Stomach smooth muscle (tissue), 2 donors: ENCODE data around the gene P2RY2.

ENCODE experiments used
- H3K27ac ChIP-seq: one replicate; pipeline ENCODE4 v1.7.0; 2013; ENCODE audit warnings: mild to moderate bottlenecking, low read length, inconsistent platforms
- H3K27me3 ChIP-seq, 2 donors: one replicate each; pipeline ENCODE4 v1.7.0; 2013; ENCODE audit warnings: low read length in 2 of 2; ENCODE audit not compliant: insufficient read depth in 2 of 2, control insufficient read depth in 1 of 2
- H3K36me3 ChIP-seq, 2 donors: one replicate each; pipeline ENCODE4 v1.7.0; 2013; ENCODE audit warnings: low read length in 2 of 2; ENCODE audit not compliant: control insufficient read depth in 2 of 2, insufficient read depth in 2 of 2
- H3K4me1 ChIP-seq: one replicate; pipeline ENCODE4 v1.7.0; 2013; ENCODE audit warnings: low read length; ENCODE audit not compliant: control insufficient read depth, insufficient read depth
- H3K4me3 ChIP-seq, 2 donors: one replicate each; pipeline ENCODE4 v1.7.0; 2013; ENCODE audit warnings: low read length in 2 of 2
- H3K9ac ChIP-seq, 2 donors: one replicate each; pipeline ENCODE4 v1.7.0; 2013; ENCODE audit warnings: low read length in 2 of 2, mild to moderate bottlenecking in 1 of 2
- H3K9me3 ChIP-seq, 2 donors: one replicate each; pipeline ENCODE4 v1.7.0; 2013; ENCODE audit warnings: low read length in 2 of 2; ENCODE audit not compliant: control insufficient read depth in 2 of 2
- donor health status: healthy.
- donor health status: Pancreatic carcinoma.

P2RY2 gene

DNA sequence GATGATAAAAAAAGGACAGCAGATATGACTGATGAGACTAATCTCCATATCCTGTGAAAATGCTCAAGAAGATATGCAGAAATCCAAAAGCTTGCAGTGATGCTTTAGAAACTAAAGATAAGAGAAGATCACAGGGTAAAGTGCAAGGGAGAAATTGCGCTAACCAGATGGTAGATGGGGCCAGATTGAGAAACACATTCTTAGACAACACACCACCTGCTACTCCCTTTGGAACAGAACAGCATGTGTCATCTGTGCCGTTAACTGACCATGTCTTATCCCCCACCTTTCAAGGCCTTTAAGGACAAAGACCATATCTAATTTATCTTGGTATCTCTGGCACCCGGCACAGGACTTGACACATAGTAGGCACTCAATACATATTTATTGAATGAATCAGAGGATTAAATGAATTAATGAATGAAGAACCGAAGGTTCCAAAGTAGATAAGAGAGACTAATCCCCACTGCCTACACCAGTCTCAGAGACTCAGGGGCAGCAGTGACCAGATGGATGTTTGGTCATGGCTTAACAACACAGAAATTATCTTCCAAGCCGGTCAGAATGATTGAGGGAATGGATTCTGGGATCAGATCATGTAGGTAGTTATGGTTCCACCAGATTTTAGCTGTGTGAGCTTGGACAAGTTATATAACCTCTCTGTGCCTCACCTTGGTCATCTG is 12.3 kb upstream of the P2RY2 start:
- H3K9ac ChIP-seq = no peak overlapping the region
- H3K4me1 ChIP-seq = no peaks in the 10 kb centered on the region
- no peaks in the 10 kb centered on the region for H3K27me3 ChIP-seq
- no peaks in the 10 kb centered on the region for H3K36me3 ChIP-seq
- no peak overlapping the region for H3K27ac ChIP-seq
- H3K9me3 ChIP-seq = no peaks in the 10 kb centered on the region
- H3K4me3 ChIP-seq = no peak overlapping the region

DNA sequence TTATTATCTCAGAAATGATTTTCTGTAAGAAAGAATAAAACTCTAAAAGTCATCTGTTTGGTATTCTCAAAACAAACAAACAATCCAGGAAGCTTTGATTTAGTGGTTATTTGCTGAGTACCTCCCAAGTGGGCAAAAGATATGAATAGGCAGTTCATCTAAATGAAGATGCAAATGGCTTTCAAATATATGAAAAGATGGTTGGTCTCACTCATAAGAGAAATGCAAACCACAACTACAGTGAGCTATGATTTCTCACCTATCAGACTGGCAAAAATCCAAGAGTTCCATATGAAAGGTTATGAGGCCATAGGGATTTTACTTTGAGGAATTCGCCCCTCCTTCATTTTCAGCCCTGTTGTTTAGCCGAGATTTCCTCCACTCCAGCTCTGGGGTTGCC is 11.3 kb upstream of the P2RY2 start:
- Histone ChIP-seq H3K9me3 (no peaks in the 10 kb centered on the region), H3K36me3 (no peaks in the 10 kb centered on the region), H3K27me3 (no peaks in the 10 kb centered on the region), H3K4me1 (no peaks in the 10 kb centered on the region), H3K27ac (no peak overlapping the region), H3K4me3 (no peak overlapping the region), H3K9ac (no peak overlapping the region)

DNA sequence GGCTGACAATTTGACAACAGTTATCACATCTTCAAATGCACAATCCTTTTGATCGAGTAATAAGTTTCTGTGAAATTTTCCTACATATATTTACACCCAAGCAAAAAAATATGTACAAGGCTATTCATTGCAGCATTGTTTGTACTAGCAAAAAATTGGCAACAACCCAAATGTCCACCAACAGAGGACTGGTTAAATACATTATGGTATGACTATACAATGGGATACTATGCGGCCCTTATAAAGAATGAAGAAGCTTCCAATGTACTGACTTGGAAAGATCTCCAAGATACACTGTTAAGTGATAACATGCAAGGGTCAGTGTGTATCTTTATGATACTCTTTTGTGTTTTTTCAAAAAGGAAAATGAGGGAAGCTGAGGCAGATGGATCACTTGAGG is 8.2 kb upstream of the P2RY2 start:
- Histone ChIP-seq H3K9me3 (no peaks in the 10 kb centered on the region), H3K4me1 (no peaks in the 10 kb centered on the region), H3K27me3 (no peaks in the 10 kb centered on the region), H3K4me3 (no peak overlapping the region), H3K9ac (no peak overlapping the region), H3K27ac (no peak overlapping the region), H3K36me3 (no peaks in the 10 kb centered on the region)

DNA sequence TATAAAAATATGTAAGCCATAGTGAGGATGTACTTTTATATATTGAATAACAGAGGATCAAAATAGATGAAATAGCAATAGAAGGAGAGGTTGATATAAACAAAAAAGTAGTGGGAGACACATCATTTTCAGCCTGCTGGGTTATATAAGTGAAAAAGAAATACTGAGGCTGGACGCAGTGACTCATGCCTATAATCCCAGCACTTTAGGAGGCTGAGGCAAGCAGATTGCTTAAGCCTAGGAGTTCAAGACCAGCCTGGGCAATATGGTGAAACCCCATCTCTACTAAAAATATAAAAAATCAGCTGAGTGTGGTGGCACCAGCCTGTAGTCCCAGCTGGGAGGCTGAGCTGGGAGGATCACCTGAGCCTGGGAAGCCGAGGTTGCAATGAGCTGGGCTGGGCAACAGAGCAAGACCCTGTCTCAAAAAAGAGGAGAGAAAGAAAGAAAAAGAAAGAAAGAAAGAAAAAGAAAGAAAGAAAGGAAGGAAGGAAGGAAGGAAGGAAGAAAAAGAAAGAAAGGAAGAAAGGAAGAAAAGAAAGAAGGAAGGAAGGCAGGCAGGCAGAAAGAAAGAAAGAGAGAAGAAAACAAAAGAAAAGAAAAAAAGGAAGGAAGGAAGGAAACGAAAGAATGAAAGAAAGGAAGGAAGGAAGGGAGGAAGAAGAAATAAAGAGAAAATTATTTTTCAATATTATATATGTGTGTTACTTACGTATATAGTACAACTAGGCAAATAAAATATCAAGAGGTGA is 7.0 kb upstream of the P2RY2 start:
- Histone ChIP-seq H3K36me3 (no peaks in the 10 kb centered on the region), H3K27ac (no peak overlapping the region), H3K27me3 (no peaks in the 10 kb centered on the region)

GRCh38 chr11:73213196-73214143 is 4.6 kb upstream of the P2RY2 start:
- H3K27ac ChIP-seq = no peak overlapping the region
- H3K27me3 ChIP-seq = peaks cover under 1 to 2% of the 10 kb centered on the region in 2 donors
- H3K4me1 ChIP-seq = peaks cover 10% of the 10 kb centered on the region
- no peaks in the 10 kb centered on the region for H3K9me3 ChIP-seq
- no peaks in the 10 kb centered on the region for H3K36me3 ChIP-seq
- H3K9ac ChIP-seq = no peak overlapping the region
- H3K4me3 ChIP-seq = no peak overlapping the region

More for the DNA sequence above, 7.0 kb upstream of the P2RY2 start:
- Histone ChIP-seq H3K4me1 (no peaks in the 10 kb centered on the region), H3K9me3 (no peaks in the 10 kb centered on the region), H3K9ac (no peak overlapping the region), H3K4me3 (no peak overlapping the region)

- peaks cover 10 to 11% of the 10 kb centered on the region in 2 donors for H3K27me3 ChIP-seq
- no peaks in the 10 kb centered on the region for H3K9me3 ChIP-seq
- no peak overlapping the region for H3K9ac ChIP-seq
- no peak overlapping the region for H3K27ac ChIP-seq
- no peak overlapping the region for H3K4me3 ChIP-seq
- H3K36me3 ChIP-seq = no peaks in the 10 kb centered on the region
- H3K4me1 ChIP-seq = peaks cover 13% of the 10 kb centered on the region
These were observed 2.6 kb upstream of the P2RY2 start for GRCh38 chr11:73215191-73216134.

DNA sequence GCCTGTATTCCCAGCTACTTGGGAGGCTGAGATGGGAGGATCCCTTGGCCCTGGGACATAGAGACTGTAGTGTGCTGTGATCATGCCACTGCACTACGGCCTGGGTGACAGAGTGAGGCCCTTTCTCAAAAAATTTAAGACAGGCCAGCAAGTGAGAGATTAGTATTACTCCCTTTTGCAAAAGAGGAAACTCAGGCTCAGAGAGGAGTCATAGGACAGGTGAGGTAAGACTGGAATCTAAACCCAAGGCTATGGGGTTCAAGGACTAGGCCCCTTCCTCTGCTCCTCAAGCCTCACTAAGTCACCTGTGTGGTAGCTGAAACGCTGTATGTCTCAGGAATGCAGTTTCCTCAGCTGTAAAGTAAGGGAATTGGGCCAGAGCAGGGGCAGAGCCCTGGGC is 1.6 kb upstream of the P2RY2 start:
- H3K4me1 ChIP-seq = peaks cover 13% of the 10 kb centered on the region
- H3K9ac ChIP-seq = no peak overlapping the region
- peaks cover 10 to 15% of the 10 kb centered on the region in 2 donors for H3K27me3 ChIP-seq
- no peak overlapping the region for H3K4me3 ChIP-seq
- H3K9me3 ChIP-seq = no peaks in the 10 kb centered on the region
- H3K36me3 ChIP-seq = no peaks in the 10 kb centered on the region
- H3K27ac ChIP-seq = no peak overlapping the region

DNA sequence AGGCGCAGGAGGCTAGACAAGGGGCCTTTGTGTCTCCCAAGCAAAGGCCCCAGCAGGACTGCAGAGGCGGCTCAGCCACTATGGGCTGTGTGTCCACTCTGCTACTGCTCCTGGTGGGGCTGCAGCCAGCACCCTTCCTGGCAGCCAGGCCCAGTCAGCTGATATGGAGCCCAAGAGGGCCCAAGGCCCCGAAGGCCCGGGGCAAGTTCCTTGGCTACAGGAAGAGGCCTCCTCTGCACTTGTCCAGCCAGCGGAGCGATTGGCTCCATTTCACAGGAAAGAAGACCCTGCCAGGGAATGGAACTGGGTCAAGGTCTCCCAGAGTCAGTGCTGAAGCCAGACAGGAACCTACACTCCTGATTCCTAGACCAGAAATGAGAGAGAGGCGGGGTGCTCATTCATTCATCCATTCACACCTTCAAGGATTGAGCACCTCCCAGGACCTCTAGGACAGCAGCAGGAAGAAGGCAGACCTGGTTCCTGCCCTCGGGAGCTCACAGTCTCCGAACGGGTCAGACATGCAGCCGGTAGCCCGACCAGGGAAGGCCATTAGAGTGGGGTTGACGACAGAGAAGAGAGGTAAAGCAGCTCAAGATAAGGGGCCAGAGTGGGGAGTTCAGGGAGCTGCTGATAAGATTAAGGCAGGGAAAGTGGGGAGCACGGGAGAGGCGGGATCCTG is 811 bp upstream of the P2RY2 start:
- Histone ChIP-seq H3K4me1 (peaks cover 13% of the 10 kb centered on the region), H3K27me3 (peaks cover 10 to 18% of the 10 kb centered on the region in 2 donors), H3K36me3 (no peaks in the 10 kb centered on the region), H3K4me3 (no peak overlapping the region), H3K9me3 (no peaks in the 10 kb centered on the region), H3K9ac (no peak overlapping the region), H3K27ac (no peak overlapping the region)

DNA sequence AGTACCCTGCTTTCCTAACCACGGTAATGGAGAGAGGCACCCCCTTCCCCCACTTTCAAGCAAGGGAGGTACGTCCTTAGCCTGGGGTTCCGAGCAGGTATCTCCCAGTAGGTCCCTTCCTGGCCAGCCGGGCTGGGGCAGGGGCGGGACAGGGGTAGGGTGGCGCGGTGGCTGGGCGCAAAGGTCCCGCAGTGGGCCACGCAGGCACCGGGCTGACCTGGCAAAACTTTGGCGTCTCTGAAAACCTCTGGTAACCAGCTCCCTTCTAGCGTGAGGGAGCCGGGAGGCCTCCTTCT is 323 bp upstream of the P2RY2 start:
- H3K9ac ChIP-seq = no peak overlapping the region
- H3K4me1 ChIP-seq = peaks cover 13% of the 10 kb centered on the region
- no peaks in the 10 kb centered on the region for H3K36me3 ChIP-seq
- no peak overlapping the region for H3K27ac ChIP-seq
- no peaks in the 10 kb centered on the region for H3K9me3 ChIP-seq
- peaks cover 10 to 18% of the 10 kb centered on the region in 2 donors for H3K27me3 ChIP-seq
- H3K4me3 ChIP-seq = peak overlapping the region; percentile 43 to 68
